Stimulated activated CD8-positive, alpha-beta memory T cell treated with anti-CD3 and anti-CD28 coated beads, Interleukin-15, amount 100 ng/mL, for 48 hours (primary cell): ENCODE measurements around the gene PPP1R9B.

Experiments used
- DNase-seq, 2 donors: peaks; one replicate each; pipeline ENCODE4 v3.0.0-alpha.2; 2020; ENCODE audit warnings: low read depth in 2 of 2

PPP1R9B gene

GRCh38 chr17:50187751-50188530, 37.5 kb upstream of the PPP1R9B start:
- DNase-seq = no peak

- DNase-seq = no peak
Observed at GRCh38 chr17:50187394-50187725, 36.9 kb upstream of the PPP1R9B start.

GRCh38 chr17:50186661-50187393, 36.4 kb upstream of the PPP1R9B start:
- DNase-seq = no peak

- DNase-seq = no peak
Observed at GRCh38 chr17:50185631-50186471, 35.4 kb upstream of the PPP1R9B start.

GRCh38 chr17:50184611-50185398, 34.3 kb upstream of the PPP1R9B start:
- DNase-seq = no peak

GRCh38 chr17:50184064-50184463, 33.6 kb upstream of the PPP1R9B start:
- no peak for DNase-seq

GRCh38 chr17:50183421-50183994, 33.0 kb upstream of the PPP1R9B start:
- no peak for DNase-seq

- no peak for DNase-seq
Observed at GRCh38 chr17:50182783-50183420, 32.4 kb upstream of the PPP1R9B start.

GRCh38 chr17:50181591-50182560, 31.4 kb upstream of the PPP1R9B start:
- no peak for DNase-seq

GRCh38 chr17:50181144-50181543, 30.7 kb upstream of the PPP1R9B start:
- no peak for DNase-seq

GRCh38 chr17:50180620-50181019, 30.1 kb upstream of the PPP1R9B start:
- DNase-seq = no peak

- DNase-seq = no peak
Observed at GRCh38 chr17:50180111-50180510, 29.6 kb upstream of the PPP1R9B start.

- peak; percentile 28 to 29 for DNase-seq
Observed at GRCh38 chr17:50177983-50178834, 27.7 kb upstream of the PPP1R9B start.

GRCh38 chr17:50177476-50177875, 27.0 kb upstream of the PPP1R9B start:
- DNase-seq = no peak

- no peak for DNase-seq
Observed at GRCh38 chr17:50176559-50177357, 26.3 kb upstream of the PPP1R9B start.

- no peak for DNase-seq
Observed at GRCh38 chr17:50175035-50175807, 24.7 kb upstream of the PPP1R9B start.

- DNase-seq = no peak
Observed at GRCh38 chr17:50174444-50174843, 24.0 kb upstream of the PPP1R9B start.
